ENCODE data around the gene PSKH1.

PSKH1 gene

DNA sequence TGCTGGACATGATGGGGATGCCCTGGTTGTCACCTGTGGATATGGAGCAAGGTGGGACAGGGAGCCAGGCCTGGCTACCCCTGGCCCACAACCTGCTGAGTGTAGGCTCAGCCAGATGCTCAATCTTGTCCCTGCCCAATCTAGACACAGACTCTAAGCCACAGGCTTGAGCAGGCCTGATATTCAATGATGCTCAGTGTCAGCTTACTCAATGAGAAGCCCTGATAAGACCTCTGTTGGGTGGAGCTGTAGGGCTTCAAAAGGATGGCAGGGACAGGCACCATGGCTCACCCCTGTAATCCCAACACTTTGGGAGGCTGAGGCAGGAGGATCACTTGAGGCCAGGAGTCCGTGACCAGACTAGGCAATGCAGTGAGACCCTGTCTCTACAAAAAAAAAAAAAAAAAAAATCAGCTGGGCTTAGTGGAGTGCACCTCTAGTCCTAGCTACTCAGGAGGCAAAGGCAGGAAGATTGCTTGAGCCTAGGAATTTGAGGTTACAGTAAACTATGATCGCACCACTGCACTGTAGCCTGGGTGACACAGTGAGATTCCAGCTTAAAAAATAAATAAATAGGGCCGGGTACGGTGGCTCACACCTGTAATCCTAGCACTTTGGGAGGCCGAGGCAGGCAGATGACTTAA lies 47.5 kb downstream of the PSKH1 start:
- no peak for DNase-seq (ENCODE audit: low read depth in 2 of 2)

DNA sequence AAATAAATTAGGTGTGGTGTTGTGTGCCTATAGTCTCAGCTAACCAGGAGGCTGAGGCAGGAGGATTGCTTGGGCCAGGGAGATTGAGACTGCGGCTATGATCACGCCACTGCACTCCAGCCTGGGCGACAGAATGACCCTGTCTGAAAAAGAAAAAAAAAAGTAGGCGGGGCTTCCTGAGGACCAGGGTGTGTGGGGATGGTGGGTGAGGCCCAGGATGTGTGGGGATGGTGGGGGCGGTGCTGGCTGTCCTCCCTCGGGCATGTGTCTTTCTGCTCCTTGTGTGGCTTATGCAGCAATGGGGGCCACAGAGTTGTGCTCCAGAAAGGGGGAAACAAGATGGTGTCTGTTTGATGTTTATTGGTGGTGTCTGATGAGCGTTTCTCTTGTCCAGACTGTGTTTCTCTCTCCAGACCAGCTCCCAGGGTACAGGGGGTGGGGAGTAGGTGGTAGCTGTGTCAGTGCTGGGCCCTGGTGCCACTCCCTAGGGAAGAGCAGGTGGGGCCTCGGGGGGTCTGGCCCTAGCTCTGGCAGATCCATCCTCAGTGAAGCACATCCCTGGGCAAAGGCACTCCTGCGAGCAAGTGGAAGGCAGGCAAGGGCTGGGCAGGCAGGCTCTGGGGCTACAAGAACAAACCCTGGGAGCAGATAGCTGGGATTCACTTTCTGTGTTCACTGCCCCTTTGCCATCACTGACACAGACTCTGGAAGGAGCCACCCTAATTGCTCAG lies 48.6 kb downstream of the PSKH1 start:
- no peak for DNase-seq (ENCODE audit: low read depth in 2 of 2)

DNA sequence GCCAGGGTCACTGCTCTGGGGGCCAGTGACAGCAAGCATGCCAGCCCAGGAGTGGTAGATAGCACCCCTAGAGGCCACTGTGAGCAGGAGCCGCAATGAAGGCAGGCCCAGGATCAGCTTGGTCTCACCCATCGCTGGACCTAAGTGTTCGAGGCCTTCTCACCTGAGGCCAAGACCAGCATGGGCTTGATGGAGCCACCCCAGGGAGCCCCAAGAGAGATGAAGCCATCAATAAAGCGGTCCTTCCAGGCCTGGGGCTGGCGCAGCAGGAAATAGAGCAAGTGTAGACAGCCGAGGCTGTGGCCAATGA lies 49.1 kb downstream of the PSKH1 start:
- no peak for DNase-seq (ENCODE audit: low read depth in 2 of 2)

DNA sequence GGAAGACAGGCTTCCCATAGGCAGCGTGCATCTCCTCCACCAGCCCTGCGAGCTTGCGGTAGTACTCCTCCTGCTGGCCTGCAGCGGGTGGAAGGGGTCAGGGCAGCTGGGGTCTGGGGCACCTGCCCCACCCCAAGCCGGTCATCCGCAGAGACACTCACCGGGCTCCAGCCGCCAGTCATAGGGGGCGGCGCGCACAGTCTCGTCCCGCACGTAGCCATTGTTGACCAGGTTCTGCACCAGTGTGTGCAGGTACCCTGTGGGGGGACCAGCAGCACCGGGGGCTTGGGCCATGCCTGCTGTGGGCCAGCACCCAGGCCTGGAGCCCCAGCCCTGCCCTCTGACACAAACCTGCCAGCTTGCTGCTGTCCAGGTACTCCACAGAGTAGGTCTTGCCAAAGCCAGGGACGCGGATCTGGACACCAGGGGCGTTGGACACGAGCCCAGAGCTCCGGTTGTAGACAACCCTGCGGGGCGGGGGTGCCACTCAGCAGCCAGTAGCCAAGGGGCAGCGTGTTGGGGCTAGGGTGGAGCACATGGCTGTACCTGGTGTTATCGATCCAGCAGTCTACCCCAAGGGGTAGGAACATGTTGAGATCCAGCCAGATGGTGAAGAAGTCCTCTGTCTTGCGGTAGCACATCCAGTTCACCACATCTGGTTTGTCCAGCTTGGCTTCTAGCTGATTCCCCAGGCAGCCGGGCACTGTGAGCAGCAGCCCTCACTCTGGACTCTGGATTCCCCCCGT lies 49.6 kb downstream of the PSKH1 start:
- DNase-seq (ENCODE audit: low read depth in 2 of 2), result no peak

DNA sequence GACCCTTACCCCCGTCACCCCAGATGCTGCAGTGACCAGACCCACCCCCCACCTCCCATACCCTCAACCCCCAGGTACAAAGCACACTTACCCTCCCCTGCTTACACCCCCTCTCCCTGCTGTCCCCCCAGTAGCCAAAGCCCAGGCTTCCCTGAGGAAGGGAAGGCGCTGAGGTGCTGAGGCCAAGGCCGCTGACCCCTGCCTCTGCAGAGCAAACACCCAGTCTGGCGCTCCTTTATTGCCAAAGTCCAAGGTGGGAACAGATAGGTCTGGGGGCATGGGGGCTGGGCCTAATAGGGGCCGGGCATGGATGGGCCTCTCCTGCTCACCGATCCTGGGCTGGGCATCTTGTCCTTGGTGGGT lies 50.2 kb downstream of the PSKH1 start:
- DNase-seq (ENCODE audit: low read depth in 2 of 2), result no peak

DNA sequence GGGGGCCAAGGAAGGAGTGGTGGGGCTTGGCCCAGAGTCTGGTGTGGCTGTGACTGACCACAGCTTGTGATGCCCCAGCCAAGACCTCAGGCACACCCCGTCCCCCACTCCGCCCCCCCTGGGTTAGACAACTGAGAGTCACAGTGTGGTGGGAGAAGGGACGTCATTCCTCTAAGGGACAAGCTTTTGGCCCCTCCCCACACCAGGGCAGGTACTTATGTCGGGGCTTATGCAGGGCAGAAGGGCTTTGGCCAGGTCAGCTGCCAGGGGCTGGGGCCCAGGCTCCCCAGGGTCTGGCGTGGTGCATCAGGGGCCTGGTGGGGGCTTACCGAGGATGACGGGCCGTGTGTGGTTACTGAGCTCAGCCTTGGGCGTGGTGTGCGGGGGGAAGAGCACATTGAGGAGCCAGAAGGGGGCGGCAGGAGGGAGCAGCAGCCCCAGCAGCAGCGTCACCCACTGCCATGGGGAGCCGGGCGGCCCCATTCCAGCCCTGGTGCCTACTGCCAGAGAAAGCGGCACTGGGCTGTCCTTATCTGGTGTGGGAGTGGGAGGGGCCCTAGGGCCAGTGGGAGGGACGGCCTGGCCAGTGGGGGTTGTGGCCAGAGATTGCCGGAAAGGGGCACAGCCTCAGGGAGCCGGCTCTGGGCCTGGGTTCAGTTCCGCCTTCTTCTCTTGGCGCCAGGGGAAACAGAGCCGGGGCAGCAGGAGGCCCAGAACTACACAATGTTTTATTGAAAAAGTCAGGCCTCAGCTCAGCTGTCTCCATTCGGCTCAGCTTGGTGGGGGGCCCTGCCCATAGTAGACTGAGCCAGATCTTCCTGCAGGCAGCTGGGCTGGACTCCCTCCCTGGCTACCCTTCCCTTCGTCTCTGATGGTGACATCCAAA lies 50.8 kb downstream of the PSKH1 start, which contains the start of gene LCAT:
Gene LCAT (minus strand): TSS at position 502 of the 886 bp plus-strand sequence. CDS start 19 bp downstream, at position 483.
- DNase-seq (ENCODE audit: low read depth in 2 of 2), result no peak

DNA sequence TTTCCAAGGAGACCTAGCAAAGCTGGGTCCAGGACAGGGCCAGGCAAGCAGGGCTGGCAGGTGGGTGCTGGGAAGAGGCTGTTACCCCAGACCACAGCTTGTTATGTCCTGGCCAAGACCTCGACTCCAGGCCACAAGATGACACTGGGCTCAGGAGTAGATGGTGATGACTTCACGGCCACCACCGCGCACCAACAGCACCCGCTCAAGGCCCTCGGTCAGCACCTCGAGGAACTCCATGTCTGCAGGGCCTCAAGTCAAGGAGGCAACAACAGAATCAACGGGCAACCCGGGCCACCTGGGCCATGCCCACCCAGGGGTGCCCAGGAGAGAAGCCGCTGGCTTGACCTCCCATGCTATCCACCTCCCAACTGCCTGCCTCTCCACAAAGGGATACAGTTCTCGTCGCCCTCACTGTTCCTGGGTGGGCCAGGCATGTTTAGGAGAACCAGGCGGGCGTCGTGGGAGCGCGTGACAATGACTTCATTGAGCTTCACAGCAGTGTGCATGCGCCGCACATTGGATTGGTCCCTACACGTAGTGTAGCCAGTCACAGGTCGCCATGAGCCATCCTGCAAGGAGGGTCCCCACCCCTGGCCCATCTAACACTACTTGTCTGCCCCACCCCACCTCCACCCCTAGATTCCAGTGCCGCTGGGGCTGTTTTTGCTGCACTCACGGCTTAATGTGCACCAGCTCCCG lies 51.8 kb downstream of the PSKH1 start:
- DNase-seq (ENCODE audit: low read depth in 2 of 2), result no peak

DNA sequence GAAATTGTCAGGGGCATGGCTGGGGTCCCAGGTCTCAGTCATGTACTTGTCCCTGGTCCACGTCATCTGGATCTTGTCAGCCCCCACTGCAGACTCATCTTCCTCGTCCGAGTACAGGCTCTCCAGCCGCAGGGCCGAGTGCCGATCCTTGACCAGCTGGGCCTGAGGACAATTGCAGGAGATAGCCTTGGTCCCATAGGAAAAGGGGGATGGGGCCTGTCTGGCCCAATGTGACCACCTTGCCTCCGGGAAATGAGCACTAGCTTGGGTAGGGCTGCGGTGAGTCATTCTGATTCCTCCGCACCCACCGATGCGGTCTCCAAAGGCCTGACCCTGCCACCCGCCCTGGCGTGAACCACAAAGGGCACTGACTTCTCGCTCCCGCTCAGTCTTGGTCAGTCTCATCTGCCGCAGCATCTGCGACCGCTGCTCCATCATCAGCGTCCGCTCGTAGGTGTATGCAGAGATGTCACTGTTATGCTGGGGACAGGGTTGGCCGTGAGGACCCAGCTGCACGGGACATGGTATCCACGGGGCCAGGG lies 52.4 kb downstream of the PSKH1 start:
- no peak for DNase-seq (ENCODE audit: low read depth in 2 of 2)

DNA sequence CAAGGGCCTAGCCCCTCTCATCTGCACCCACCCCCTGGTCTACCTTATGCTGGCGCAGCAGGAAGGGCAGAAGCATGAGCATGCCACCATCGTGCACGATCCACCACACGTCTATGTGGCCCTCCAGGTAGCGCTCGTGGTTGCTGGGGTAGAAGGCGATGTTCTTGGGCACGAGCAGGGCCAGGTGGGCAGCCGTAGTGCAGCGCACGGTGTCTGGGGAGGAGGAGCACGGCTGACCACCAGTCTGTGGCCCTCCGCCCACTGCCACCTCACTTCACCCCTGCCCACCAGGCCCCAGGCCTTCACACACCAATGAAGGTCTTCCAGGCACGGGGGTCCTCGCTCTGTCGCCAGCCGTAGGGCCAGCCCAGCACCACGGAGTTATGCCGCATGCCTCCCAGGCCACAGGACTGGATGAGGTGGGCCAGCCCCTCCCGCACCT lies 53.1 kb downstream of the PSKH1 start:
- no peak for DNase-seq (ENCODE audit: low read depth in 2 of 2)

DNA sequence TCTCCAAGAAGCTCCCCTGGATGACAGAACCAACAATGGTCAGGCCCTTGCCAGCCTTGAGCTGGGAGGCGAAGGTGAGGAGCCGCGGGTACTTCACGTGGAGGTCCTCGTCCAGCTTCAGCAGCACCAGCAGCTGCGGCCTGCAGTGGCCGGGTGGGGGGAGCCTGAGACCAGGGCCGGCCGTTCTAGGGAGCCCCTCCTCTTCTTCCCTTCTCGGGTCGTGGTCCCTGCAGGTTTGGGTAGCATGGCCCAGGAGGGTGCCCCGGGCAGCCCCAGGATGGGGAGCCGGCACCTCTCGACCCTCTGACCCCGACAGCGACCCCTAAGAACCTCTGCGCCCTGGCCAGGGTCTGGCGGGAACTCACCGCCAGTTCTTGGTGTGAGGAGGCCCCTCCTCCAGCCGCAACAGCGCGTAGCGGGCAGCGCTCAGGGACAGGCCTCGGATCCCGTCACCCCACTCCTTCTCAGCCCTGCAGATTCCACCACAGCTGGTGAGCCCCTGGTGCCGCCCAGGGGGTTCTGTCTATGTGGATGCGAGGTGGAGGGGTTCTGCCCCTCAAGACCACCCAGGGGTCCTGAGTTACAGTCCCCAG lies 54.0 kb downstream of the PSKH1 start:
- DNase-seq (ENCODE audit: low read depth in 2 of 2), result no peak

DNA sequence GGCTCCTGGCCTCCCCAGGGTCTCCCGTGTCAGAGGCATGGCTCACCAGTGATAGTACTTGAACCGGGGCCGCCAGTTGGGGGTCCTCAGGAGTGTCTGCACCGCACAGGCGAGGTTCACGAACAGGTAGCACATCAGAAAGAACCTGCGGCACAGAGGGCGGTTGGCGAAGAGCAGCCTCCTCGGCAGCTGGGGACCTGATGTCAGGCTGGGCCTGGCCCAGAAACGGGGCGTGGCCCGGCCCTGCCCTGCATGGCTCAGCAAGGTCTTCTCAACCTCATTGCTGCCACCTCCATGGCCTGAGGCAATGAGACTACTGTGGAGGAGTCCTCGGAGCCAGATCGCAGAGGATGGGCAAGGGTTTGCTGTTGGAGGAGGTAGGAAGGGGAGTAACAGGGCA lies 55.0 kb downstream of the PSKH1 start:
- no peak for DNase-seq (ENCODE audit: low read depth in 2 of 2)

DNA sequence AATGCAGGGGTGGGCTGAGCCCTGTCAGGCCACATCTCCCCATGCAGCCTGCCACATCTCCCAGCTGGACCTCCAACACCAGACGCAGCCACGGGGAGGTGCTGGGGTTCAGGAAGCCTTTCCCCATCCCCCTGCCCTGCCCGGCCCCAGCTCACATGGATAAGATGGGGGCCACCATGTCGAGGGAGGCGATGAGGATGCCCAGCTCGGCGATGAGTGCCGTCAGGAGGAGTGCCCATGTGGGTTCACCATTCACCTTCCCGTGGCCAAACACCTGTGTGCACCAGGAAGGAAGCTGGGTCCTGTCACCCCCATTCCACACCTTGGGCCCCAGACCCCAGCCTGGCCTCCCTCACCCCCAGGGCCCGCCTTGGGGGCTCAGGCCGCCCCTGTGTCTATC lies 56.6 kb downstream of the PSKH1 start:
- DNase-seq (ENCODE audit: low read depth in 2 of 2), result no peak

DNA sequence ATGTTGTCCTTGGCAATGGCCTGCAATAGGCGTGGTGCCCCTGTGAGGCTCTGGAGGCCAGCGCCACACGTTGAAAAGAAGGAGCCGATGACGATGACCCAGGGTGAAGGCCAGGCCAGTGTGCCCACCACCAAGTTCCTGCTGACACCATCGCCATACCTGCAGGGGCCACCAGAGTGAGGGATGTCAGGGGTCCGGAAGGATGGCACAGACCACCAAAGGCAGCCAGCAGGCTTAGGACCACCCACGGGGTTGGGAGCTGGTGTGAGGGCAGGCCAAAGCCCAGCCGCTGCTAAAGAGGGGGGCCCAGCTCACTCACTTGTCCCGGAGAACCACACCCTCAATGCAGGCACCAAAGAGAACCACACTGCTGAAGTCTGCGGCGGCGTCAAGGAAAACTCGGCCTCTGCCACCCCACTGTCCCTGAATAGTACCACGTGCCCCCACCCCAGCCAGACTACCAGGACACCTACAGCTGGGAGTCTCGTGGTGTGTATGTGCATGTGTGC lies 57.3 kb downstream of the PSKH1 start:
- DNase-seq (ENCODE audit: low read depth in 2 of 2), result no peak

DNA sequence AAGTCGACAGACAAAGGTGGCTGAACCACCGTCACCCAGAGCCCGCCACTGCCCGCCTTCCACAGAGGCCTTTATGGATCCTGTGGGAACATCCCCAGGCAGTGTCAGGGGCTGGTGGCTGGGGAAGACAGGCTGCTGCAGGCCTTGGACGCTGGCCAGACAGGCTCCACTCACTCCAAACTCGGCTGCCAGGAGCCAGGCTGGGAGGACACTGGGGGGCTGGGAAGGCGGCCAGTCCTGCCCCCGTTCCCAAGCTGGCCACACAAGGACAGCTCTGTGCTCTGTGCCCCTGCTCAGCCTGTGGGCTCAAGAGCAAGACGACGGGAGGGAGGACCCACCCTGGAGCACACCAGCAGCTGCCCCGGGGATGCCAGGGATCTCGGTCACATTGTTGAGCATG lies 58.4 kb downstream of the PSKH1 start:
- DNase-seq (ENCODE audit: low read depth in 2 of 2), result no peak

DNA sequence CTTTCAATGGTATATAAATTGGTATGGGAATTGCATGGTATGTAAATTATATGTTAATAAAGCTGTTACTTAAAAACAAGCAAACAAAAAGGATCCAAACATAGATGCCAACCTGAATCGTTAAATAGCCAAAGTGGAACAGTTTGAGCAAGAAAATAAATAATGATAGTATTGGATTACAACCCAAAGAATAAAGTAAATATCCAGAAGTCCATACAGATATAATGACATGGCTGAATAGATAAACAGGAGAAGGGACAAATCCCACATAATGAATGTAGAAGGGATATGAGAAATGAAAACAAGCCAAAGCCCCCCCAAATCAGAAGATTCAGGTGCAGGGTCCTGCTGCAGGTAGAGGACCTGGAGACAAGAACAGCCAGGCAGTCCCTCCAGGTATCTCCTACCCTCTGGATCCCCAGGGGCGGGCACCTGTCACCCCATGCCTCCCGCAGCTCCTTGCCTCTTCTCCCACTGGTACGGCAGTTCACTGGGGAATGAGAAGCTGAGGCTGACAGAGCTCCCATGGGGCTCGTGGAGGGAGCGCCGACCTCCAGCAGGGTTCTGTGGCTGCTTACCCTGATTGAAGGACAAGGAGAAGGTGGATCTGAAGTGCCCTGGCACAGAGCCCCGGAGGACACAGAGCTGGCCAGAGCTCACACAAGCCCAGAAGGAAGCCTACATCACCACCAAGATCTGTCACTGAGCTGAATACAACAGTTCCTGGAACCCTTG lies 60.8 kb downstream of the PSKH1 start:
- DNase-seq (ENCODE audit: low read depth in 2 of 2), result no peak

DNA sequence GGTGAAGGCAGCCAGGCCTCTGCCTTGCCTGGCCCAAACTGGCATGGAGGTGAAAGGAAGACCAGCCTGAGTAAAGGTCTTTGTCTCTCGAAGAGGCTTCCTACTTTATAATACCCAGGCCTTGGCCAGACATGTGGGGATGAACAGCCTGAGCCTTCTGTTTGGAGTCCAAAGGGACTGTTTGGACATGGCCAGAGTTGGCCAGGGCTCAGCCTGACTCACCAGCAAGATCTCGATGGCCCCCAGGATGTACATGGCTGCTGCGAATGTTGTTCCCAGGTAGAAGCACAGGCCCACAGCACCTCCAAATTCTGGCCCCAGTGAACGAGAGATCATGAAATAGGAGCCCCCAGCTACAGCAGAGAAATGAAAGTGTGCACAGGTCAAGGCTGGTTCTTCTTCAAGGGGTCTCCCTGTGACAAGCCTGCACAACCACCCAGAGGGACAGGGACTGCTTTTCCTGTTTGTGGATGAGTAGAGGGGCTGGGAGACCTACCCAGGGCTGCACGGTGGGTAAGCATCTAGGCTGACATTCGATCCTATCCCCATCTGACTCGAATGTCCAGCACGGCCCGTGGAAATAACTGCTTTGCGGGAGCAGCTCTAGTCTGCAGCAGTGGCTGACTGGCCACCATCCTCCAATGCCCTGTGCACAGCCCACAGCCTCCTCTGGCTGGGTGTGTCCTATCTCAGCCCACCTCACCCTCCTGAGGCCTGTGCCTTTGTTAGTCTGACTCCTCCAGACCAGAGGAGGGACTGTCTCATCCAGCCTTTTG lies 61.6 kb downstream of the PSKH1 start:
- no peak for DNase-seq (ENCODE audit: low read depth in 2 of 2)

DNA sequence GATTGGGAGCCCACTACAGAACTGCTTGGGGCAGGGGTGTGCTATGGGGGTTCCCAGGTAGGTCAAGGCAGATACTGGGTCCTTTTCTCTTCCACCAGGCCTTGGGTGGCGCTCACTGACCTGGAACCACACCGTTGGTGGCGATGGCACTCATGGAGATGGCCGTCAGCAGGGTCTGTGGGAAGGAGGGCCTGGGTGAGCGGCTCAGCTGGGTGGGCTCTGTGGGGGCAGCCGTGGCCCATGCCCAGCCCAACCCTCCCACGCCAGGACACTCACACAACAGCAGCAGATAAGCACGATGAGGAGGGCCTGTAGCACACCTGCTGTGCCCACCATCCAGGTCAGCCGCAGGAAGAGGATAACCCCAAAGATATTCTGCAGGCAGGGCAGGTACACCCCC lies 64.6 kb downstream of the PSKH1 start:
- no peak for DNase-seq (ENCODE audit: low read depth in 2 of 2)

DNA sequence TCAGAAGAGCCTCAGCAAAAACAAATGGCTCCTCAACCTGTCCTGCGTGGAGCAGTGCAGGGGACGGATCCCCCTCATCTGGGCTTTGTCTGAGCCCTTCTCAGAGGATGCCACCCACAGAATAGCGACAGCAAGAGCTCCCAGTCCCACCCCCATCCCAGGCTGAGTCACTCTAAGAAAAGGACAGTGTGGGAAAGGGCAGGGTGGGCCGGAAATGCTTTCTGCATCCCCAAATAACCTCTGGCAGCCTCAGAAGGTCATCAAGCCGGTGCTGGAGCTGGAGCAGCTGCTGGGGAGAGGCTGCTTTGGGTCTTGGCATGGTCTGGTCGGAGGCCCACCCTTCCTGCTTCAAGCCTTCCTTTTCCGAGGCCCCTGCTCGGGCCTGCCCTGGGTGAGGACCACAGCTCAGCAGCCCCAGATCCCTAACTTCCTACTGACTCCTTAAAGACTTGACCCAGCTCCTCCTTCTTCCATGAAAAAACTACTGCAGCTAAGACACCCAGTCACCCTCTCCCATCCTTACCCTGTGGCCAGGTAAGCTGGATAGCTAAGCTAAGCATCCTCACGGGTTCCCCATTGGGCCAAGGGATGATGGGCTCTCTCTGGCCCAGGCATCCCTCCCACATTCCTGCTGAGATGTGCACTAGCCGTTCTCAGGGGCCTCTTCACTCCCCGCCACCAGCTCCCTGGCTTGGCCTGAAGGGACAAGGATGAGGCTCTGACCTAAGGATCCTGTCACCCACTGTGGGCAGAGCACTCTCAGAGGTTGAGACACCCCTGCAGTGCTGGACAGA lies 66.7 kb downstream of the PSKH1 start:
- no peak for DNase-seq (ENCODE audit: low read depth in 2 of 2)
